NCI-H2029 (cell line): Measurements from ENCODE around the gene CLDN1.

Source experiments
- DNase-seq: peaks from one replicate; lab custom pipeline; 2025; lab: John Stamatoyannopoulos, UW

The CLDN1 gene, protein sequence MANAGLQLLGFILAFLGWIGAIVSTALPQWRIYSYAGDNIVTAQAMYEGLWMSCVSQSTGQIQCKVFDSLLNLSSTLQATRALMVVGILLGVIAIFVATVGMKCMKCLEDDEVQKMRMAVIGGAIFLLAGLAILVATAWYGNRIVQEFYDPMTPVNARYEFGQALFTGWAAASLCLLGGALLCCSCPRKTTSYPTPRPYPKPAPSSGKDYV

DNA sequence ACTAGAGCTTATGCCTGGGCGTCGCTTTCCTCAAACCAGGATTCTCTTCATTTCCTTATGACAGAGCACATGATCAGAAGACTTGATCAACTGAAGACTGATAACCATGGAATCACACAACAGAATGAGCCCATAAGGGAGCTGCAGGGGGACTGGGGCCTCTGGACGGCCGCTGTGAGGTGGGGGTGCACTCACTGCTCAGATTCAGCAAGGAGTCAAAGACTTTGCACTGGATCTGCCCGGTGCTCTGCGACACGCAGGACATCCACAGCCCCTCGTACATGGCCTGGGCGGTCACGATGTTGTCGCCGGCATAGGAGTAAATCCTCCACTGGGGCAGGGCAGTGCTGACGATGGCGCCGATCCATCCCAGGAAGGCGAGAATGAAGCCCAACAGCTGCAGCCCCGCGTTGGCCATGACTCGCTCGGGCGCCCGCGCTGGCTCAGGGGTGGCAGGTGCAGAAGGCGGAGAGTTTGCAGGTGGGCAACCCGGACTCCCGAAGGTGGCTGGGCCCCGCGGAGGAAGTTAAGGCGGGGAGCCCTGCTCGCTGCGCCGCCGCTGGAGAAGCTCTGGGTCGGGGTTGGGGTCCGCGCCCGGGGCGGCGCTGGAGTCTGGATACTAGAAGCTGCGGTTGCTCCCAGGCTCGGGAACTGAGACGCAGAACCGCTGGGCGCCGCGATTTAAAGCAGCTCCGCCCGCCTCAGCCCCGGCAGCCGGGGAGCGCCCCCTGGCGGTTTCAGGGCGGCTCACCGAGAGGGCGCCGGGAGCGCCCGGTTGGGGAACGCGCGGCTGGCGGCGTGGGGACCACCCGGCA is at the start of gene CLDN1:
Gene CLDN1 (minus strand): TSS at position 658 of the 815 bp plus-strand sequence. CDS start 240 bp downstream, at position 418.
- DNase-seq: no peak

DNA sequence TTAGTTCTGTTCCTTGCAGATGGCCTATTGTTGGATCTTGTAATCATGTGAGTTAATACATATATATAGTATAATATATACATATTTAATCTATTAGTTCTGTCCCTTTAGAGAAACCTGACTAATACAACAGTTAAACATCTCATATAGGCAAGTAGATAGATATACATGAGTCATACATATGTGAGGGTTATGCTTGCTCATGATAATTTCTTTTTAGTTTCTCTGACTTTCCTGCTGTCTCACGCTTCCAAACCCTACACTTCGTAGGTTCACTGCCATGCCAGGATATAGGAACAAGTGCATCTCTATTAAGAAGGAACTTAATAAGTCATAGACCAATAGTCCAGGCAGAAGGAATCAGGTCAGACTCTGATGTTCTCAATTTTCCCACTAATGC is 48.9 kb upstream of the CLDN1 start:
- no peak for DNase-seq

DNA sequence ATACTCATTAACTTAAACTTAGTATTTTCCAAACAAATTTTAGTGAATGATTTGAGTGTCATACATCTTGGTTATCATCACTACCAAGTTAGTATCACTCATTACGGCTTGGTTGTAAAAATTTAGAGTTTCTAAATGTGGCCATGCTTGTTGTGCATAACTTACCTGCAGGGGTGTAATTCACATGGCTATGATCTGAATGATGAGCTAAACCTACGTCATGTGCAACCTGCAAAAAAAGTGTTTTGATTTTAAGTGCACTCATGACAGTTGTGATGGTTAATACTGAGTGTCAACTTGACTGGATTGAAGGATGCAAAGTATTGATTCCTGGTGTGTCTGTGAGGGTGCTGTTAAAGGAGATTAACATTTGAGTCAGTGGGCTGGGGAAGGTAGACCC is 48.1 kb upstream of the CLDN1 start:
- DNase-seq: no peak

DNA sequence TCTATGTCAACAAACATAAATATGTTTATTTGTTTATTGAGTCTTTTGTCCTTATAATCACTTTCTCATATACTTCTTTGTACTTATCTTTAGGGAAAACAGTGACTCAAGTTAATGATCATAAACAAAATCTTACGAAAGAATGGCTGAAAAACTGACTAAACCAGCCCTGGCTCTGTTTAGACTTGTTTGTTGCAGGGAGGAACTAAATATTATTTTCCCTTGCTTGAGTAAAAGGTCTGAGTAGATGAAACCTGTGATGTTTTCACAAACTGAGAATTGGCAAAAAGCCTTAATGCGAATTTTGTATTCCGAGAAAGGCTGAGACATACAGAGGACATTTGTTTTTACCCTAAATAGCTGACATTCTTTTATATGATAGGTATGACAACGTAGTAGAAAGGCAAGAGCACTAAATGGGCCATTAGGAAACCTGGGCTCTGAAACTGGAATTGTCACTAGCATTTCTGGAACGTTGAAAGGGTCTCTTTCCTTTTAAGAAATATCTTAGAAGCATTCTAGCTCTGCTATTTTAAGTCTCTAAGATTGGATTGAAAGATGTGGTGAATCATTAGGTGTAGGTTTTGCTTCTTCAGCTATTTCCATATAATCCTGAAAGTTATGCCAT is 47.5 kb upstream of the CLDN1 start:
- no peak for DNase-seq

DNA sequence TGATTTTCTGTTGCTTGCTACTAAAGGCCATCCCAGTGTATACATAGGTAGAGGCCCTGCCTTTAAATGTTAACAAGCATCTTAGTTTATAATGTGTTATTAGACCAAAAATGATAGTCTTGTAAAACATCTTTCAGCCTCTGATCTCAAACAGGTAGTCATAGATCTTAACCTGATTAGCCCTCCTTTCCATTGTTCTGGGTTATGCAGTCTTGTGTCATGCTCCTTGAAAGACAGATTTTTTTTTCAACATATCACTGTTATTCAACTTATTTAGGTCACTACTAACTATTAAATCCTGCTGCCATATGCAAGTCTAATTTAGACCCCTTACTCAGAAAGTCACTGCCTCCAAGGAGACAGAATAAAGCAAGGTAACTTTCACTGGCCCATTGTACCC is 46.6 kb upstream of the CLDN1 start:
- no peak for DNase-seq

DNA sequence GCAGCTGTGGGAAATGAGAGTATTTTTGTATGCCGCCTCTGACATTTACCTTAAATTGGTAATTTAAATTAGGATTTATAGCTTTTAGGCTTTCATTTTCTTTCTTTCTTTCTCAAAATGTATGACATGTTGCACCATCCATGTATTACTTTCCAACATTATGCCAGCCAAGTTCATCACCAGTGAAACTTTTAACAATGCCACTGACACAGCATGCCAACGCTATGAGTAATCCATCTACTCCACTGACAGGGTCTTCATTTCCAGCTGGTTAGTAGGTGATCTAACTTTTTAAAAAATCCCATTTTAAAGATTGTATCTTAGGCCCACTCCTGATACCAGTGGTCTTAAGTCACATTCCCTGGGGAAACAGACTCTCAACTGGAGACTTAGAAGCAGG is 43.9 kb upstream of the CLDN1 start:
- DNase-seq: no peak

DNA sequence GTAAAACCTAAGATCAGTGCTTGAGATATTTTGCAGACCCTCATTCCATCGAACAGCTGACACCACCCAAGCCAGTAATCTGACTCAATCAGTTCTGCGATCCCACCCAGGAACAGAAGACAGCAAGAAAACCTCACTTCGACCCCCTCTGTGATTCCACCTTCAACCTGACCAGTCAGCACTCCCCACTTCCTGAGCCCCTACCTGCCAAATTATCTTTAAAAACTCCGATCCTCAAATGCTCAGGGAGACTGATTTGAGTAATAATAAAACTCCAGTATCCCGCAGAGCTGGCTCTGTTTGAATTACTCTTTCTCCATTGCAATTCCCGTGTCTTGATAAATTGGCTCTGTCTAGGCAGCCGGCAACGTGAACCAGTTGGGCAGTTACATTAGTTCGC is 40.0 kb upstream of the CLDN1 start:
- no peak for DNase-seq

DNA sequence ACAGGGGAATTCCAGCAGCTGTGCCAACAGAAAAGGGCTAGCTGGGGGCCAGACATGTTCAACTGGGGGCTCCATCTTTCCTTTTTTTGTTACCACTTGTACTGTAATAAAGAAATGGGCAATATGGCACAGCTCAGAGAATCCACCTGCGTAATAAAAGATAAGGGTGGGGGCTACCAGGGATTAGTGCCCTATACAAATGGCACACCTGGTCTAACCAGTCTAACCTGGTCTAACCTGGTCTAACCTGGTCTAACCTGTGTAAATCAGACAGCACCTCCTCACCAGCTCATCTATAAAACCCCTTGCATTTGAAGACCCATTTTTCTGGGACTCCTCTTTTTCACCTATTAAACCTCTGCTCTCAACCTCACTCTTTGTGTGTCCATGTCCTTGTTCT is 39.5 kb upstream of the CLDN1 start:
- no peak for DNase-seq

DNA sequence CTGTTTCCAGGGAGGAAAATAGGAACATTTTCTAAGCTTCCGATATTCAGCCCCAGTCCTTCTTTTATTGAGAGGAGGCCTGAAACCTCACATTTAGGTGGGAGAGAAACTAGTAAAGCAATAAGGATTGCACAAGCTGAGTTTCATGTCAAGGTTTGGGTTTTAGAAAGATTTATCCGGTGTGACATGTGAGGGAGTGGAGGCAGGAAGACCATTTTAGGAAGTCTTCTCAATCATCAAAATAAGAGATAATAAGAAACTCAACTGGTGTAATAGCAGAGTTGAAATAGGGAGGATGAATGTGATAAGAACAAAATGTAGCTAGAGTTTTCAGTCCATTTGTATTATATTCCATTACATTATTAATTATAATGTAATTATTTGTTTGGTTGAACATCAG is 38.0 kb upstream of the CLDN1 start:
- DNase-seq: no peak

DNA sequence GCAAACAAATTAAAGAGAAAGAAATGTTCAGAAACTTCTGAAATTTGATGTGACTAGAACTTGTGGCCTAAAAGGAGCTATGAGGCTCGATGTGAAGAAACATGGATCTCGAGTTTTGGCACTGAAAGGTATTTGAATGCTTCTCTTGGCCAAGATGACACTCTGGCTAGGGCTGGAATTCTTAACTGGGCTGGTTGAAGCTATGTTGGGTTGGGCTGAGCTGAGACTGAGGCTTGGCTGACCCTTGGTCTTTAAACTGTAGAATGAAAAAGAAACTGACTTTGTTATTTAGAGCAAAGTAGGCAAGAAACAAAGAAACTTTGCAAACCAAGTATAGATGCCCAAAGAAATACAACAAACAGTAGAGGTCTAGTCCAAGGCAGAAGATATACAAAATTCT is 37.6 kb upstream of the CLDN1 start:
- DNase-seq: no peak

DNA sequence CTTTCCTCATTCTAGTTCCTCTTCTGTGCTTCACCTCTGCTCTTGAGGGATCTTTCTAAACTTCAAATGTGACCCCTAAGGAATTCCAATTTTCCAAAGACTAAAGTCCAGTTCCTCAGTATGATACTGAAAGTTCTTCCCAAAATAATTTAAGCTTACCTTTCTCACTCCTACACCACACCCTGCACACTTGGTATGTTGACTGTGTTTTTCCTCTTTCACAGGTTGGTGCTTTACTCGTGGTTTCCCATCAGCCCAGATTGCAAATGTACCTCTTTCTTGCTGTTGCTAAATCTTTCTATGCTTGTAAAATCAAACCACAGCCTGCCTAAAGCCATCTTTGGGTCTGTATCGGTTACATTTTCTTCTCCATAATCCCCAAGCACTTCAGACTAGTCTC is 35.2 kb upstream of the CLDN1 start:
- DNase-seq: no peak

DNA sequence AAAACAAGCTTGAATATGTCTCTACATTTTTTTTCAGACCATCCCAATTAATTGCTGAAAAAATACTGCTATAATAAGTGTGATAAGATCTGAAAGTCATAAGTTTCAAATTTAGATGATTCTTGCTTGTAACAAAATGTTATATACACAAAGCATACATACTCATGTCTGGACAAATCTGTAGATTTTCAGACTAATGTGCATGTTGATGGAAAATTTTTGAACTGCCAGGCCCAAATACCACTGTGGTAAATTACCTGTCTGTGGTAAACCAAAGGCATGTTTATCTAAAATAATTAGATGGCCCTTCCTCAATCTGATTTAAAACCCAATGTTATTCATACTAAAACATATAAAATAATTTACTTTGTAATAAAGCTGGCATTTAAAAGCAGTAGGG is 34.0 kb upstream of the CLDN1 start:
- no peak for DNase-seq

DNA sequence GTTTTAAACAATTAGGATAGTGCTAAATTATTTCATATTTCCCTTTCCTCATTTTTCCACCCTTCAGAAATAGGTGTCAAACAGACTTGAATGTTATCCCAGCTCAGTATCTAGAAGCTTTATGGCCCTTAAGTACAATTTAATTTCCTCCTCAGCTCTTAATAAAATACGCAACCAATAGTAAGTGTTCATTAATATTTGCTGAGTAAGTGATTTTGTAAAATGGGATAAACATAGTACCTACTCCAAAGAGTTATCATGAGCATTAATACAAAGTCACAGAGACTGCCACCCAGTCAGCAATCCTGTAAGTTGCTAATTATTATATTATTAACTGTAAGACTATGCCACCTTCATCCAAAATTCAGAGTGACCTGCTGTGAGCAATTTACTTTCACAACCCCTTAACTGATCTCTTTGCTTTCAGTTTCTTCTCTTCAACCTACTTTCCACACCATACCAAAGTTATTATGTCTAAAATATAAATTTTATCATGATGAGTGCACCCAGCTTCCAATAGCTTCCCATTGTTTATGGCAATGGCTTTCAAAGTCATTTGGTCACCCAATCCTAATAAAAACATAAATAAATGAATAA is 30.7 kb upstream of the CLDN1 start:
- no peak for DNase-seq

DNA sequence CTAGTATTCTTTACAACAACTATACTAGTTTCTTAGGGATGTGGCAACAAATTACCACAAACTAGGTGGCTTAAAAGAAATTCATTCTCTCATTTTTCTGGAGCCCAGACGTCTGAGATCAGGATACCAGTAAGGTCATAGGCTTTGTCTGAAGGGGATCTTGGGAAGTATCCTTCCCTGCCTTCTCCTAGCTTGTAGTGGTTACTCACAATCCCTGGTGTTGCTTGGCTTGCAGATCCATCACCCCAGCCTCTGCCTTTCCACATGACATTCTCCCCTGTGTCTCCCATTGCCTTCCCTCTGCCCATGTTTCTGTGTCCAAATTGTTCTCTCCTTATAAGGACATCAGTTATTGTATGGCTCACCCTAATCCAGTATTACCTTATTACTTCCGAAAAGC is 24.3 kb upstream of the CLDN1 start:
- no peak for DNase-seq

DNA sequence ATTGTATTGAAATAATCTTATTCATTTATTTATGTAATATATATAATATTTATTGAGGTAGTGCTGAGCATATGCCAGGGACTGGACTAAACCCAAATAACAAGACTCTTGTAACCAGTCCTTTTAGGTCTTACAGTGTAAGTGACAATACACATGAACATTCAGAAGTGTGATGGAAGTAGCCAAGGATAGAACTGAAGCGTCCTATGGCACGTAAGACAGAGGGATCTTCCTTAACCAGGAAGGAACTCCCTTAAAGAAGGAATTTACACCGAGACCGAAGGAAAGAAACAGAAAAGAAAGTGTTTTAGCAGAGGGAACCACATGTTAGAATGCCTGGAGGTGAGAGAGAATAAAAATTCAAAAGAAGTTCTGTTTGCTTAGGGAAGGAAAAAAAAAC is 23.6 kb upstream of the CLDN1 start:
- no peak for DNase-seq

DNA sequence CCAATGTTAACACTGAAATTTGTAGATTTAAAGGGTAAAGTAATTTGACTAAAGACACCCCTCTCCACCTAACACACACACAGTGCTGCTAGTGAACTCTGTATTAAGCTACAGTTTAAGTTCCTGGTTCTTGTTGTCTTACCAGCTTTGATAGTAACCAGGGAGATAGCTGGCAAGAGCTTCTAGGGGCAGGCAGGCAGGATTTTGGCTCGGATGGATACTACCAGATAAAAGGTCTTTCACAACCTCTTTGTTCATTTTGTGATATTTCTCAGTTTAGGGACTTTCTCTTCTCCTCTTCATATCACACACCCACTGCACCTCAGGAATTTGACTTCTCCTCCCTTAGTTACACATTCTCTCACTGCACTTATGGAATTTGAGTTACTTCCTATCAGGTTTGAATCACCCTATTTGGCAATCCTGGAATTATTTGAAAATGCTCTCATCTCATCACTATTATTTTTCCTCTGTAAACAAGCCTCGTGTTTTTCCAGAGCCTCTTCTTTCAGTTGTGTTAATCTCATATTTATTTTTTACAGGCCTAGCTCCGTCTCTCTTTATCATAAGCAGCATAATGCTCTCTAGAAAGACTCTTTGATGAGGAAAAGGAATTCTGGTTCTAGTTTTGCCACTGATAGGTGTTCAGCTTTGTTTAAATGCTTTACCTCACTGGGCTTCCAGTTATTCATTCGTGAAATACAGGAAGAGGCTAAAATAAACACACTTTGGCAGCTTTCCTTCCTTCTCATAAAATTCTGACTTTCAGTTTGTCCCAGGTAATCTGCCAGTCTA is 23.0 kb upstream of the CLDN1 start:
- no peak for DNase-seq

DNA sequence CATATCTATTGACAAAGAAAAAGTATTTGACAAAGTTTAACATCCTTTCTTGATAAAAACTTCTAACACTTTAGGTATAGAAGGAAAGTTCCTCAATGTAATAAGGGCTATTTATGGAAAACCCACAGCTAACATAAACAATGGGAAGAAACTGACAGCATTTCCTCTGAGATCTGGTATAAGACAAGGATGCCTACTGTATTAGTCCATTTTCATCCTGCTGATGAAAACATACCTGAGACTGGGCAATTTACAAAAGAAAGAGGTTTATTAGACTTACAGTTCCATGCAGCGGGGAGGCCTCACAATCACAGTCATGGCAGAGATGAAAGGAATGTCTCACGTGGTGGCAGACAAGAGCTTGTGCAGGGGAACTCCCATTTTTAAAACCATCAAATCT is 17.8 kb upstream of the CLDN1 start:
- no peak for DNase-seq

DNA sequence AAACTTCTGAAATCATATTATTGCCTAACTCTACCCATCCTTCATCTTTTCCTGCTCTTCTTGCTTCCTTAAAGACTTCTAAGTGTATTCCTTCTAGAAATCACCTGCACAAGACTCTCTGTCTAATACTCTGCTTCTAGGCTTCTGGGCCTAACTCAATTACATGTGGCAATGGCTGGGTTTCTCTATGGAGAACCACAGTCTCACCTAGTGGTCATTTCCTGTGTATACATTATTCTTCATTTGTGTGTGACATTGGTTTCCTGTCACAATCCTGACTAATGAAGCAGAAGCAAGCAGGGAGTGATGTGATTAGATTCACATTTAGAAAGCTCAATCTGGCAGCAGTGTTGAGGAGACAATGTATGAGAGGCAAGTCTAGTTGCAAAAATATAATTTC is 16.9 kb upstream of the CLDN1 start:
- no peak for DNase-seq

DNA sequence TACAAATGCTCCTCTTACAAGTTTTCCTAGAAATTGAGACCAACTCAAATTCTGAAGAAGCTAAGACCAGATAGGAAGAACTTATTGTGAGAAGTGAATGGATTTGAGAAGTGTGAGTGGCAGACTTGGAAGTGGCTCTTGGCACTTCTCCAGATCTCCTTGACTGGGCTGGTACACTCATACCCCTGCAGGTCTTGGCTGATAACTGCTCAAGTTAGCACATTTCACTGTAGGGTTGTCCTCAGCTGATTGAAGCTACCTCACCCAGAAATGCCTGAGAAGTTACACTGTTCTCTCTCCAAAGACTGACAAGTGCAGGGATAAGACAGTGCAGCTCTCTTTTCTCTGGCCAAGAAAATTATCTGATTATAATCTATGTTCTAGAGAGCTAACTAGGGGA is 16.5 kb upstream of the CLDN1 start:
- no peak for DNase-seq

DNA sequence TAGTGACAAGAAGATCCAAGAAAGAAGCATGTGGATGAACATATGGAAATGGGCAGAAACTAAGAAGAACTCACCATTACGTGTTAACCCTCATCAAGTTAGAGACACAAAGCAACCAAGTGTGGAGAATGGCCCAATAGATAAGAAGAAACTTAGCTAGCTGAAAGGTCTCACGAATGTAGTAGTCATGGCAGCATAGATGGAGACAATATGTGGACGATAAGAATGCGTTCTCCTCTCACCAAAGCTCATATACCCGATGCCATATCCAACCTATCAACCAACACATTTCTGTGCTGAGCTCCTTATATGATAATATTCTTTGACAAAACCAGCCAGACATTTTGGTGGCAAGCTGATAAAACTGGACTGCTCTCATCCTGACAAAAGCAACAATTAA is 15.1 kb upstream of the CLDN1 start:
- no peak for DNase-seq

DNA sequence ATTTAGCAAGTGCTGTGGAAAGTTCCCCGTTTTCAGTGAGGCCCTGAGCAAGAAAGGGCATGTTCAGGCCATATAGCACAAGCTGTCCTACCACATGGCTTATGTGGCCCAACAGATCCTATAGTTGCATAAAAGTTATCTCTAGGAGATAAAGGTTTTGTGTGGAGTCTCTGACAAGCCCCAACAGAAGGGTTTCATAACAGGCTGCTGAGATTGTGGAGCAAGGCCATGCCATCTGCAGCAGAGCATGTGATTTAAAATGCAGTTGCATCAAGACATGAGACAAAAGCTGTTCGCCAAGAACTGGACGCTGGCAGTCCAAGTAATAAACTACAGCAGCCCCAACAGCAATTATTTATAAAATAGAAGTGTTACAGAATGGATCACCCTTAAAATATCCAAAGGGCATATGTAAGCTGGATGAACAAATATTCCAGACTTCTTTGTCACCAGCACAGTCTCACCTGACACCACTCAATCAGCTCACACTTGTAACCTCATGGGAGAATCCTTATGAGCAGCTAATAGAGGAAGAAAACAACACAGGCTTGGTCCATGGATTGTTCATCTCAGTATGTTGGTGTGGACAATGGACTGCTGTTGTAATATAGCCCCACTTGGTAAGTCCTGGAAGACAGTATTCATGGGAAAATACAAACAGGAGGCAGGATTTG is 14.4 kb upstream of the CLDN1 start:
- DNase-seq: no peak

DNA sequence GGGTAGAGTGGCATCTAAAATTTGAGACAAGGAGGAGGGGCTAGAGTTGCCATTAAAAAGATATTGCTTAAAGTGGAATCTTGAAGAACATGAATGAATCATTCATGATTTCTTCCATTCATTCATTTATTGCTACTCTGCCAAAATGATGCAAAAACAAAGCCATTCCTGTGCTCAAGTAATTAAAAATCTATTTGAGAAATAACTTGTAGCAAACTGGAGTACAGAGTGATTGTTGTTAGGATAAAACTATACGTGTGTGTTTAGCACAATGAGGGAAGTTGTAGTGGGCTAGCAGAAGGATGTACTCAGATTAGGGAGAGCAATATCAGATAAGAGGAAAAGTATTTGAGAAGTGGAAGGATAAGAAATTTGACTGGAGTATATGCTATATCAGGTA is 11.7 kb upstream of the CLDN1 start:
- no peak for DNase-seq
